ENCODE data around the gene ZNF385D.

Gene ZNF385D

GRCh38 chr3:21449738-21450137, 301.3 kb downstream of the ZNF385D start:
- no peak for DNase-seq (ENCODE audit: low read depth in 4 of 4, low spot score in 1 of 4)

GRCh38 chr3:21447476-21448151, 303.4 kb downstream of the ZNF385D start:
- DNase-seq (ENCODE audit: low read depth in 4 of 4, low spot score in 1 of 4), result no peak

- no peak for DNase-seq (ENCODE audit: low read depth in 4 of 4, low spot score in 1 of 4)
Observed at GRCh38 chr3:21446945-21447475, 304.0 kb downstream of the ZNF385D start.

- DNase-seq (ENCODE audit: low read depth in 4 of 4, low spot score in 1 of 4), result no peak
Observed at GRCh38 chr3:21446027-21446426, 305.0 kb downstream of the ZNF385D start.

GRCh38 chr3:21441821-21442220, 309.2 kb downstream of the ZNF385D start:
- no peak for DNase-seq (ENCODE audit: low read depth in 4 of 4, low spot score in 1 of 4)

- no peak for DNase-seq (ENCODE audit: low read depth in 4 of 4, low spot score in 1 of 4)
Observed at GRCh38 chr3:21436835-21437234, 314.2 kb downstream of the ZNF385D start.

- DNase-seq (ENCODE audit: low read depth in 4 of 4, low spot score in 1 of 4), result no peak
Observed at GRCh38 chr3:21435871-21436270, 315.1 kb downstream of the ZNF385D start.

GRCh38 chr3:21434310-21434709, 316.7 kb downstream of the ZNF385D start:
- DNase-seq (ENCODE audit: low read depth in 4 of 4, low spot score in 1 of 4), result no peak

GRCh38 chr3:21433751-21434150, 317.3 kb downstream of the ZNF385D start:
- DNase-seq (ENCODE audit: low read depth in 4 of 4, low spot score in 1 of 4), result no peak

- DNase-seq (ENCODE audit: low read depth in 4 of 4, low spot score in 1 of 4), result no peak
Observed at GRCh38 chr3:21426920-21427319, 324.1 kb downstream of the ZNF385D start.

- DNase-seq (ENCODE audit: low read depth in 4 of 4, low spot score in 1 of 4), result no peak
Observed at GRCh38 chr3:21425715-21426114, 325.3 kb downstream of the ZNF385D start.

GRCh38 chr3:21421096-21421495, 329.9 kb downstream of the ZNF385D start:
- no peak for DNase-seq (ENCODE audit: low read depth in 4 of 4, low spot score in 1 of 4)

- DNase-seq (ENCODE audit: low read depth in 4 of 4, low spot score in 1 of 4), result no peak
Observed at GRCh38 chr3:21417991-21418390, 333.0 kb downstream of the ZNF385D start.

- DNase-seq (ENCODE audit: low read depth in 4 of 4, low spot score in 1 of 4), result no peak
Observed at GRCh38 chr3:21414506-21414905, 336.5 kb downstream of the ZNF385D start.

- DNase-seq (ENCODE audit: low read depth in 4 of 4, low spot score in 1 of 4), result no peak
Observed at GRCh38 chr3:21411058-21411457, 340.0 kb downstream of the ZNF385D start.

GRCh38 chr3:21409401-21409800, 341.6 kb downstream of the ZNF385D start:
- DNase-seq (ENCODE audit: low read depth in 4 of 4, low spot score in 1 of 4), result no peak

GRCh38 chr3:21407743-21408142, 343.3 kb downstream of the ZNF385D start:
- no peak for DNase-seq (ENCODE audit: low read depth in 4 of 4, low spot score in 1 of 4)

- no peak for DNase-seq (ENCODE audit: low read depth in 4 of 4, low spot score in 1 of 4)
Observed at GRCh38 chr3:21405671-21406667, 345.0 kb downstream of the ZNF385D start.

GRCh38 chr3:21398461-21398860, 352.5 kb downstream of the ZNF385D start:
- no peak for DNase-seq (ENCODE audit: low read depth in 4 of 4, low spot score in 1 of 4)

GRCh38 chr3:21393683-21394311, 357.2 kb downstream of the ZNF385D start:
- DNase-seq (ENCODE audit: low read depth in 4 of 4, low spot score in 1 of 4), result no peak

- DNase-seq (ENCODE audit: low read depth in 4 of 4, low spot score in 1 of 4), result no peak
Observed at GRCh38 chr3:21392526-21392925, 358.5 kb downstream of the ZNF385D start.
